Right lobe of liver (tissue), 6 donors: ENCODE results near the gene WWP2. TPM values are rescaled to one million over a fixed set of nuclear protein-coding genes. Genes with fewer than 3 reads are reported as not detected.

Experiments
- ATAC-seq, 4 donors: fragments of 200-7000 bp; cut with Tn5 transposase; one replicate each; pipeline ENCODE4 v1.9.1; 2020; ENCODE audit warnings: mild to moderate bottlenecking in 4 of 4, moderate library complexity in 4 of 4
- DNase-seq, 3 donors: peaks; one replicate each; pipeline ENCODE4 v3.0.0-alpha.2; 2020
- H3K27ac ChIP-seq, 3 donors: fragments of 200-600 bp; one replicate each; pipeline ENCODE4 v1.8.0; 2022
- H3K27me3 ChIP-seq, 2 donors: fragments of 200-600 bp; one replicate each; pipeline ENCODE4 v1.8.0; 2022
- H3K36me3 ChIP-seq, 4 donors: fragments of 200-600 bp; sonication (generic) in 1 of 4; one replicate each; pipeline versions ENCODE4 v1.5.1 to v1.8.0; 2017 to 2022; ENCODE audit warnings: control low read depth in 1 of 4
- H3K4me1 ChIP-seq, 4 donors: fragments of 200-600 bp; sonication (generic) in 1 of 4; one replicate each; pipeline versions ENCODE4 v1.5.1 to v1.8.0; 2017 to 2022; ENCODE audit warnings: control low read depth in 1 of 4
- H3K4me3 ChIP-seq, 3 donors: fragments of 200-600 bp; one replicate each; pipeline ENCODE4 v1.8.0; 2022
- H3K9me3 ChIP-seq, 4 donors: fragments of 200-600 bp; sonication (generic) in 1 of 4; one replicate each; pipeline versions ENCODE4 v1.5.1 to v1.8.0; 2017 to 2022; ENCODE audit warnings: control low read depth in 1 of 4
- CTCF ChIP-seq, 4 donors: fragments of 200-600 bp in 3 of 4; fragments of 450-650 bp in 1 of 4; IDR thresholded peaks; one replicate each; pipeline versions ENCODE4 v1.5.1 to v1.8.0; 2016 to 2022; ENCODE audit warnings: antibody characterized with exemption in 4 of 4, mild to moderate bottlenecking in 2 of 4
- POLR2A ChIP-seq: fragments of 450-650 bp; IDR thresholded peaks from one replicate; pipeline ENCODE4 v1.6.1; 2017; ENCODE audit warnings: antibody characterized with exemption, mild to moderate bottlenecking
- WGBS: methylation state at CpG from one replicate; pipeline ENCODE4 v1.1.6; 2018; ENCODE audit warnings: low coverage, low lambda C conversion rate; ENCODE audit not compliant: insufficient coverage; ENCODE audit errors: missing lambda C conversion rate; 5-methylcytosine and 5-hydroxymethylcytosine counted together
- intact Hi-C, 2 donors: fragments of 100-400 bp; cut with DNase I; formaldehyde crosslinking; loops; one replicate each; pipeline versions ENCODE4 v1.11.2 to v1.14.1; 2022
- total RNA-seq, 6 experiments: library from RNA; depleted of rRNA in 2 of 6; stranded (reverse); fragments of >200 nt in 2 of 6; fragmentation: NEBNext Ultra II Directional in 3 of 6; extraction: Animal tissue kit (Norgen Biotek cat#: 25700) in 3 of 6; gene quantifications; one replicate each; pipeline versions ENCODE4 v1.1.0 to v1.2.4, GENCODE V29; 2016 to 2023
- donor health status: DM: no; HTN: yes; CAD: no.
- donor health status: DM: no; HTN: no; CAD: no.
- donor health status: DM: no; HTN: no; CAD: no.
- donor health status: DM: no; HTN: yes; CAD: no.
- donor health status: DM: no; HTN: yes; CAD: no.

Gene WWP2
- total RNA-seq, 6 experiments from 2014 or later: 18.1 to 24.6 (median 22.4) TPM

DNA sequence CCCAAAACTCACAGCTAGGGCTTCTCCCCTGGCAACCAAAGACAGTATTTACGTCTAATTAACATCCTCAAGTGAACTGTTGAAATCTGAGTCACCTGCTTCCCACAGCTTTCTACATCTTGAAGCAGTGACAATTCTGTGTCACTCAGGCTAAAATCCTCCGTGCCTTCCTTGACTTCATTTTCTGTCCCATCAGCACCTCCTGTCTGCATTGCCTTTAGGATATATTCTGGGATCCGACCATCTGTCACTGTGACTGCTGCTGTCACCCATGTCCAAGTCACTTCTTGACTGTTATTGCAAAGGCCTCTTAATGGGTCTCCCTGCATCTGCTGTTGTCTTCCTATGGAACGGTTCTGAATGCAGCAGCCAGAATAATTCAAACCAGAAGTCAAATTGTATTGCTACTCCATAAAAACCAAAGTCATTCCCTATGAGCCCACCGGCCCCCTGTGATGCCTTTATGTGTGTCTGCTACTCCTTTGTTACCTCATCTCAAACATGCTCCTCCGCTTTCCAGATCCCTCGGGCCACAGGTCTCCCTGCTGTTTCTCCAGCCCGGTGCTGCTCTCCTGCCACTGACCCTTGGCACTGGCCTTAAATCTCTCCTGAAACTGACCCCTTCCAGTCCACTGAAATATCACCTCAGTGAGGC, 56.9 kb downstream of the WWP2 start:
- Histone ChIP-seq H3K9me3 (no peaks in the 10 kb centered on the region), H3K27ac (no peak overlapping the region), H3K4me1 (peaks cover 0 to 10% (median 5%) of the 10 kb centered on the region in 4 donors), H3K4me3 (no peak overlapping the region), H3K27me3 (no peaks in the 10 kb centered on the region), H3K36me3 (peaks cover 0 to 4% (median 0%) of the 10 kb centered on the region in 4 donors)
- TF ChIP-seq POLR2A (no peak), CTCF (IDR thresholded peaks at IDR 0.05) (no peak)
- intact Hi-C loops: no loop called here
- DNase-seq (no peak), ATAC-seq (no peak)
- 98% methylated on average over 5 of the region's 8 CpGs for WGBS

- no peak for TF ChIP-seq CTCF (IDR thresholded peaks at IDR 0.05)
- TF ChIP-seq POLR2A: no peak
- no peak for ATAC-seq
- peaks cover 0 to 4% (median 0%) of the 10 kb centered on the region in 4 donors for H3K36me3 ChIP-seq
These were observed 58.9 kb downstream of the WWP2 start for GRCh38 chr16:69820926-69821541.

GRCh38 chr16:69821844-69822173, 59.7 kb downstream of the WWP2 start:
- peaks cover 0 to 1% (median 0%) of the 10 kb centered on the region in 4 donors for H3K36me3 ChIP-seq
- intact Hi-C loops: no loop called here
- no peak overlapping the region for H3K4me3 ChIP-seq
- no peak for TF ChIP-seq CTCF (IDR thresholded peaks at IDR 0.05)
- H3K27me3 ChIP-seq: no peaks in the 10 kb centered on the region
- DNase-seq (no peak), ATAC-seq (no peak)
- no peak overlapping the region for H3K27ac ChIP-seq
- no peaks in the 10 kb centered on the region for H3K9me3 ChIP-seq
- WGBS: 100% methylated on average over 6 of the region's 6 CpGs
- peaks cover 0 to 10% (median 2%) of the 10 kb centered on the region in 4 donors for H3K4me1 ChIP-seq

More at GRCh38 chr16:69820926-69821541, 58.9 kb downstream of the WWP2 start:
- Histone ChIP-seq H3K9me3 (no peaks in the 10 kb centered on the region), H3K27me3 (no peaks in the 10 kb centered on the region), H3K4me3 (no peak overlapping the region), H3K27ac (no peak overlapping the region), H3K4me1 (peaks cover 0 to 10% (median 2%) of the 10 kb centered on the region in 4 donors)
- DNase-seq: no peak
- intact Hi-C loops: no loop called here
- 93% methylated on average over 3 of the region's 15 CpGs for WGBS

GRCh38 chr16:69822174-69822935, 60.2 kb downstream of the WWP2 start:
- Histone ChIP-seq H3K4me3 (no peak overlapping the region), H3K9me3 (no peaks in the 10 kb centered on the region), H3K36me3 (no peaks in the 10 kb centered on the region), H3K27ac (no peak overlapping the region), H3K4me1 (peaks cover 0 to 10% (median 2%) of the 10 kb centered on the region in 4 donors), H3K27me3 (no peaks in the 10 kb centered on the region)
- ATAC-seq (peak; percentile 55 to 79 (median 56)), DNase-seq (no peak)
- WGBS: 63% methylated on average over 10 of the region's 11 CpGs
- TF ChIP-seq CTCF (IDR thresholded peaks at IDR 0.05) (no peak), POLR2A (no peak)
- intact Hi-C loops: no loop called here
